Ammon's horn (tissue), 1 donor: ENCODE results near the gene PECR.
A peak's percentile ranks its signal among the peaks of the same experiment; 100 is the strongest.

Experiments used
- DNase-seq: peaks from one replicate; pipeline ENCODE4 v3.0.0-alpha.2; 2016; ENCODE audit warnings: low spot score

PECR gene

GRCh38 chr2:216081487-216082116 is at the start of gene PECR, which contains the start of gene TMEM169:
Gene PECR (minus strand): TSS chr2:216081809. CDS start chr2:216081741, 68 bp downstream.
Gene TMEM169 (plus strand): TSS chr2:216081919. CDS start chr2:216095964, 14,045 bp downstream.
- peak; percentile 91 for DNase-seq

GRCh38 chr2:216130346-216130971 is 48.9 kb upstream of the PECR start:
- DNase-seq, result peak; percentile 33

- DNase-seq, result no peak
These were observed 45.3 kb upstream of the PECR start for GRCh38 chr2:216126943-216127342.

GRCh38 chr2:216121255-216121654 is 39.6 kb upstream of the PECR start:
- no peak for DNase-seq

- no peak for DNase-seq
These were observed 38.4 kb upstream of the PECR start for GRCh38 chr2:216119986-216120385.

- DNase-seq, result no peak
These were observed 37.5 kb upstream of the PECR start for GRCh38 chr2:216119146-216119545.

- no peak for DNase-seq
These were observed 36.9 kb upstream of the PECR start for GRCh38 chr2:216118474-216118873.

- no peak for DNase-seq
These were observed 36.1 kb upstream of the PECR start for GRCh38 chr2:216117561-216118340.

- no peak for DNase-seq
These were observed 34.8 kb upstream of the PECR start for GRCh38 chr2:216116418-216116817.

- peak; percentile 97 for DNase-seq
These were observed 33.3 kb upstream of the PECR start for GRCh38 chr2:216114714-216115531.

- no peak for DNase-seq
These were observed 32.7 kb upstream of the PECR start for GRCh38 chr2:216114382-216114713.

GRCh38 chr2:216113572-216113971 is 32.0 kb upstream of the PECR start:
- DNase-seq, result no peak

GRCh38 chr2:216112926-216113325 is 31.3 kb upstream of the PECR start:
- DNase-seq, result no peak

- no peak for DNase-seq
These were observed 29.5 kb upstream of the PECR start for GRCh38 chr2:216111122-216111521.

- no peak for DNase-seq
These were observed 29.0 kb upstream of the PECR start for GRCh38 chr2:216110620-216111019.

GRCh38 chr2:216109962-216110614 is 28.5 kb upstream of the PECR start:
- DNase-seq, result peak; percentile 44

GRCh38 chr2:216108967-216109921 is 27.6 kb upstream of the PECR start, which contains the start of gene XRCC5:
Gene XRCC5 (plus strand): TSS chr2:216109348. CDS start chr2:216109437, 89 bp downstream.
- peak; percentile 91 for DNase-seq

GRCh38 chr2:216108310-216108966 is 26.8 kb upstream of the PECR start:
- DNase-seq, result no peak

GRCh38 chr2:216107760-216108159 is 26.2 kb upstream of the PECR start:
- DNase-seq, result no peak

- no peak for DNase-seq
These were observed 25.7 kb upstream of the PECR start for GRCh38 chr2:216107320-216107719.
